ENCODE data around the gene BUB3. TPM values are rescaled to one million over a fixed set of nuclear protein-coding genes. Genes with fewer than 3 reads are reported as not detected.
A peak's percentile ranks its signal among the peaks of the same experiment; 100 is the strongest.

BUB3 gene
- total and polyA plus RNA-seq, 2 of the 4 experiments (the other 2 are of a cell fraction), result 215 to 384 TPM

- ATAC-seq (ENCODE audit: low read depth) (peak; percentile 42), DNase-seq (no peak)
- CTCF ChIA-PET, result interaction anchor here (0.6 kb wide), 1 partner anchor 76 kb away, joined by 3 read pairs; no protein-coding TSS in a partner anchor
- in situ Hi-C loops (cut with MboI; ENCODE audit: low sequenced_read_pairs) (no loop called here), intact Hi-C loops (cut with micrococcal nuclease) (no loop called here), dilution Hi-C loops (cut with HindIII; ENCODE audit: low sequenced_read_pairs, unreplicated experiment) (no loop called here)
- Histone ChIP-seq H2BK5ac (ENCODE audit: low read depth, low read length, poor library complexity, severe bottlenecking) (no peak overlapping the region), H3K4me1 (ENCODE audit: control insufficient read depth, insufficient read depth, low read length) (no peaks in the 10 kb centered on the region), H3K4me3 (ENCODE audit: insufficient read depth, low read depth, low read length) (no peak overlapping the region), H3K14ac (replicated peaks; ENCODE audit: low read depth, low read length) (no peak overlapping the region), H2AK5ac (ENCODE audit: low read depth, low read length) (no peak overlapping the region), H3K18ac (ENCODE audit: low read depth, low read length) (no peak overlapping the region), H2BK15ac (ENCODE audit: low read depth, low read length) (no peak overlapping the region), H3K36me3 (ENCODE audit: control insufficient read depth, insufficient read depth, low read length) (no peaks in the 10 kb centered on the region), H2BK120ac (ENCODE audit: low read depth, low read length) (no peak overlapping the region), H2AFZ (replicated peaks; ENCODE audit: low read length, poor library complexity) (peak overlapping the region; percentile 75), H3K27ac (ENCODE audit: insufficient read depth, low read length) (no peak overlapping the region), H3K56ac (ENCODE audit: extremely low read depth, insufficient read depth, low read length) (no peak overlapping the region), H4K20me1 (ENCODE audit: insufficient read depth, low read length) (no peaks in the 10 kb centered on the region; the same call in 1 of the 2 replicates), H3K4ac (ENCODE audit: low read depth, low read length) (no peak overlapping the region), H4K8ac (ENCODE audit: low read depth in 2 of 2, low read length in 2 of 2) (no peak overlapping the region), H3K9me1 (ENCODE audit: insufficient read depth, low read length) (no peaks in the 10 kb centered on the region), H3K4me2 (ENCODE audit: low read depth, low read length) (no peak overlapping the region; the same call in 1 of the 2 replicates), H3K27me3 (ENCODE audit: control insufficient read depth, insufficient read depth, low read length) (peaks cover 15% of the 10 kb centered on the region; the same call in 1 of the 2 replicates), H3K79me1 (ENCODE audit: low read depth in 1 of 2, low read length in 2 of 2) (no peaks in the 10 kb centered on the region), H4K91ac (ENCODE audit: insufficient read depth, low read depth, low read length) (no peak overlapping the region), H3K23ac (ENCODE audit: low read depth, low read length) (no peak overlapping the region), H3K9ac (ENCODE audit: low read depth, low read length) (no peak overlapping the region), H2AK9ac (replicated peaks; ENCODE audit: low read depth, low read length, poor library complexity) (no peak overlapping the region), H4K5ac (ENCODE audit: low read depth, low read length) (no peak overlapping the region), H3K9me3 (ENCODE audit: control insufficient read depth, insufficient read depth, low read length) (no peaks in the 10 kb centered on the region), H2BK20ac (ENCODE audit: low read depth, low read length) (no peak overlapping the region)
- POLR2A ChIA-PET (ENCODE audit: unreplicated experiment), result no interaction called here
- 2% methylated on average over 6 of the region's 26 CpGs; no CpG with 5 or more reads in 1 of the 2 experiments for WGBS, 2 experiments (ENCODE audit: extremely low coverage in 2 of 2, insufficient read length in 1 of 2)
- BruUV-seq (replicated peaks), result no TSS peak
- no peak for TF ChIP-seq CTCF (conservative IDR thresholded peaks at IDR 0.05; ENCODE audit: low read depth, low read length)
- TF ChIP-seq CEBPB (IDR thresholded peaks at IDR 0.05; ENCODE audit: low read depth, low read length), result no peak
- TF ChIP-seq ELK1 (IDR thresholded peaks at IDR 0.05; ENCODE audit: borderline replicate concordance, low read depth, low read length), result no peak
- no peak for TF ChIP-seq RCOR1 (IDR thresholded peaks at IDR 0.05; ENCODE audit: insufficient replicate concordance, low read length)
- TF ChIP-seq BHLHE40 (IDR thresholded peaks at IDR 0.05; ENCODE audit: low read depth, low read length), result no peak
- no peak for TF ChIP-seq RFX5 (IDR thresholded peaks at IDR 0.05; ENCODE audit: low read depth, low read length)
- TF ChIP-seq NFE2L2 (IDR thresholded peaks at IDR 0.05; ENCODE audit: low read depth, low read length), result no peak
- no peak for TF ChIP-seq POLR2A (IDR thresholded peaks at IDR 0.05; ENCODE audit: low read depth, low read length)
- no peak for TF ChIP-seq SMC3 (IDR thresholded peaks at IDR 0.05; ENCODE audit: low read depth, low read length)
- TF ChIP-seq RAD21 (IDR thresholded peaks at IDR 0.05; ENCODE audit: low read length), result no peak
- TF ChIP-seq MXI1 (IDR thresholded peaks at IDR 0.05; ENCODE audit: borderline replicate concordance, low read depth, low read length), result no peak
- TF ChIP-seq CHD1 (IDR thresholded peaks at IDR 0.05; ENCODE audit: low read depth, low read length), result no peak
- TF ChIP-seq MAFK (IDR thresholded peaks at IDR 0.05; ENCODE audit: low read depth, low read length), result no peak
- no peak for TF ChIP-seq FOS (IDR thresholded peaks at IDR 0.05; ENCODE audit: low read depth, low read length)
- TF ChIP-seq MAZ (IDR thresholded peaks at IDR 0.05; ENCODE audit: borderline replicate concordance, low read depth, low read length), result no peak
Observed at GRCh38 chr10:123117644-123118417, 36.4 kb upstream of the BUB3 start.

Measured in IMR-90 (cell line).